ENCODE measurements around the gene RARRES2. TPM values are rescaled to one million over a fixed set of nuclear protein-coding genes. Genes with fewer than 3 reads are reported as not detected.

RARRES2 gene
- total and polyA plus RNA-seq, 2 of the 13 experiments (the other 11 are each of a cell fraction or from before 2014, with no cell fraction given), result 134 to 172 TPM

DNA sequence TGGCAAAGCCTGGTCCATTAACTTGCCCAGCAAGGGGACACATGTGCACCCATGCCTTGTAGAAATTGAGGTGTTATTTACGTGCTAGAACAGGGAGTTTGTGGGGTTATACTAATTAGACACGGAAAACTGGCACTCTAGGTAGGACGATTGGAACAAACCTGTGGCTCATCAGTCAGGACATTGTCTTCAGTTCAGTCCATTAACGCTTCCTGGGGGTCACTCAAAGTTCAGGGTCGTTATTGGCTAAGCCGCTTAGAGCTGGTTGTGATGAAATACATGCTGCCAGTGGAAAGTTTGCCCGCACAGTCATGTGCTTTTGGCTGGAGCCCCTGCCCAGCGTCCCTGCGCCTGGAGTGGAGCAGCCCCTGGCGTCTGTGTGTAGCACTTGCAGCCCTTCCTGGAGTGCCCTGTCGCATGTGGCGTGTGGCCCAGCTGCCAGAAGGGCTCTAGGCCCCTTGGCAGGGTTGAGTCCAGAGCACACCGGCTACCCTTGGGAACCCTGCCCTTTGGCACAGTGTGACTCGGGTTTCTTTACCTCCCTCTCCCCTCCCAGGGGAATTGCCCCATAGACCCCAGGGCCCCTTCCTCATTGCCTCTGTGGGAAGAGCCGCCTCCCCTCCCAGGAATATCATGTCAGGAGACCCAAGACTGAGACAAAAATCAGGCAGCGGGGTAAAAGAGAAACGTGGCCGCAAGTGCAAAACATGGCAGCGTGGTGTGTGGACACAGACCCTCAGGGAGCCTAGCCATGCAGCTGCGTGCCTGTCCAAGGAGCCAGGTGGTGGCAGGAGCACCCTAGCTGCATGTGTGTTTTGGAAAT, 47.5 kb upstream of the RARRES2 start (continued):
- TF ChIP-seq, protein P1, sequence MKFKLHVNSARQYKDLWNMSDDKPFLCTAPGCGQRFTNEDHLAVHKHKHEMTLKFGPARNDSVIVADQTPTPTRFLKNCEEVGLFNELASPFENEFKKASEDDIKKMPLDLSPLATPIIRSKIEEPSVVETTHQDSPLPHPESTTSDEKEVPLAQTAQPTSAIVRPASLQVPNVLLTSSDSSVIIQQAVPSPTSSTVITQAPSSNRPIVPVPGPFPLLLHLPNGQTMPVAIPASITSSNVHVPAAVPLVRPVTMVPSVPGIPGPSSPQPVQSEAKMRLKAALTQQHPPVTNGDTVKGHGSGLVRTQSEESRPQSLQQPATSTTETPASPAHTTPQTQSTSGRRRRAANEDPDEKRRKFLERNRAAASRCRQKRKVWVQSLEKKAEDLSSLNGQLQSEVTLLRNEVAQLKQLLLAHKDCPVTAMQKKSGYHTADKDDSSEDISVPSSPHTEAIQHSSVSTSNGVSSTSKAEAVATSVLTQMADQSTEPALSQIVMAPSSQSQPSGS (CRISPR knock-in tag; IDR thresholded peaks at IDR 0.05), result peak; percentile 95
- TF ChIP-seq NFKB2 (CRISPR knock-in tag; IDR thresholded peaks at IDR 0.05; ENCODE audit: borderline replicate concordance), result peak; percentile 96; the same call in 1 of the 2 replicates
- TF ChIP-seq SIX1 (CRISPR knock-in tag; IDR thresholded peaks at IDR 0.05; ENCODE audit: borderline replicate concordance), result peak; percentile 58; the same call in 1 of the 2 replicates
- peak; percentile 84; the same call in 1 of the 2 replicates for TF ChIP-seq ZNF337 (CRISPR knock-in tag; IDR thresholded peaks at IDR 0.05; ENCODE audit: borderline replicate concordance, low read depth)
- TF ChIP-seq ISL2 (CRISPR knock-in tag; IDR thresholded peaks at IDR 0.05), result peak; percentile 94
- peak; percentile 85 for TF ChIP-seq KAT8 (CRISPR knock-in tag; IDR thresholded peaks at IDR 0.05)
- no peak for TF ChIP-seq ZBTB20 (CRISPR knock-in tag; IDR thresholded peaks at IDR 0.05; ENCODE audit: borderline replicate concordance, low read depth)
- no peak for TF ChIP-seq TAF15 (IDR thresholded peaks at IDR 0.05; ENCODE audit: low read depth, low read length, poor library complexity, severe bottlenecking)
- TF ChIP-seq SIX4 (CRISPR knock-in tag; IDR thresholded peaks at IDR 0.05), result peak; percentile 41; the same call in 1 of the 2 replicates
- TF ChIP-seq ZNF547 (CRISPR knock-in tag; IDR thresholded peaks at IDR 0.05), result peak; percentile 80
- no peak for TF ChIP-seq ZNF678 (CRISPR knock-in tag; IDR thresholded peaks at IDR 0.05)
- no peak for TF ChIP-seq CREB1 (IDR thresholded peaks at IDR 0.05)
- peak; percentile 69; the same call in 1 of the 2 replicates for TF ChIP-seq CREB1 (CRISPR knock-in tag; IDR thresholded peaks at IDR 0.05)
- TF ChIP-seq PHF21A (CRISPR knock-in tag; IDR thresholded peaks at IDR 0.05), result peak; percentile 90
- TF ChIP-seq ZNF121 (CRISPR knock-in tag; IDR thresholded peaks at IDR 0.05), result peak; percentile 59; the same call in 1 of the 2 replicates
- TF ChIP-seq FOSL2 (CRISPR knock-in tag; IDR thresholded peaks at IDR 0.05), result peak; percentile 83
- peak; percentile 96; the same call in 1 of the 2 replicates for TF ChIP-seq ZFP90 (CRISPR knock-in tag; IDR thresholded peaks at IDR 0.05; ENCODE audit: borderline replicate concordance)
- TF ChIP-seq, protein P2, sequence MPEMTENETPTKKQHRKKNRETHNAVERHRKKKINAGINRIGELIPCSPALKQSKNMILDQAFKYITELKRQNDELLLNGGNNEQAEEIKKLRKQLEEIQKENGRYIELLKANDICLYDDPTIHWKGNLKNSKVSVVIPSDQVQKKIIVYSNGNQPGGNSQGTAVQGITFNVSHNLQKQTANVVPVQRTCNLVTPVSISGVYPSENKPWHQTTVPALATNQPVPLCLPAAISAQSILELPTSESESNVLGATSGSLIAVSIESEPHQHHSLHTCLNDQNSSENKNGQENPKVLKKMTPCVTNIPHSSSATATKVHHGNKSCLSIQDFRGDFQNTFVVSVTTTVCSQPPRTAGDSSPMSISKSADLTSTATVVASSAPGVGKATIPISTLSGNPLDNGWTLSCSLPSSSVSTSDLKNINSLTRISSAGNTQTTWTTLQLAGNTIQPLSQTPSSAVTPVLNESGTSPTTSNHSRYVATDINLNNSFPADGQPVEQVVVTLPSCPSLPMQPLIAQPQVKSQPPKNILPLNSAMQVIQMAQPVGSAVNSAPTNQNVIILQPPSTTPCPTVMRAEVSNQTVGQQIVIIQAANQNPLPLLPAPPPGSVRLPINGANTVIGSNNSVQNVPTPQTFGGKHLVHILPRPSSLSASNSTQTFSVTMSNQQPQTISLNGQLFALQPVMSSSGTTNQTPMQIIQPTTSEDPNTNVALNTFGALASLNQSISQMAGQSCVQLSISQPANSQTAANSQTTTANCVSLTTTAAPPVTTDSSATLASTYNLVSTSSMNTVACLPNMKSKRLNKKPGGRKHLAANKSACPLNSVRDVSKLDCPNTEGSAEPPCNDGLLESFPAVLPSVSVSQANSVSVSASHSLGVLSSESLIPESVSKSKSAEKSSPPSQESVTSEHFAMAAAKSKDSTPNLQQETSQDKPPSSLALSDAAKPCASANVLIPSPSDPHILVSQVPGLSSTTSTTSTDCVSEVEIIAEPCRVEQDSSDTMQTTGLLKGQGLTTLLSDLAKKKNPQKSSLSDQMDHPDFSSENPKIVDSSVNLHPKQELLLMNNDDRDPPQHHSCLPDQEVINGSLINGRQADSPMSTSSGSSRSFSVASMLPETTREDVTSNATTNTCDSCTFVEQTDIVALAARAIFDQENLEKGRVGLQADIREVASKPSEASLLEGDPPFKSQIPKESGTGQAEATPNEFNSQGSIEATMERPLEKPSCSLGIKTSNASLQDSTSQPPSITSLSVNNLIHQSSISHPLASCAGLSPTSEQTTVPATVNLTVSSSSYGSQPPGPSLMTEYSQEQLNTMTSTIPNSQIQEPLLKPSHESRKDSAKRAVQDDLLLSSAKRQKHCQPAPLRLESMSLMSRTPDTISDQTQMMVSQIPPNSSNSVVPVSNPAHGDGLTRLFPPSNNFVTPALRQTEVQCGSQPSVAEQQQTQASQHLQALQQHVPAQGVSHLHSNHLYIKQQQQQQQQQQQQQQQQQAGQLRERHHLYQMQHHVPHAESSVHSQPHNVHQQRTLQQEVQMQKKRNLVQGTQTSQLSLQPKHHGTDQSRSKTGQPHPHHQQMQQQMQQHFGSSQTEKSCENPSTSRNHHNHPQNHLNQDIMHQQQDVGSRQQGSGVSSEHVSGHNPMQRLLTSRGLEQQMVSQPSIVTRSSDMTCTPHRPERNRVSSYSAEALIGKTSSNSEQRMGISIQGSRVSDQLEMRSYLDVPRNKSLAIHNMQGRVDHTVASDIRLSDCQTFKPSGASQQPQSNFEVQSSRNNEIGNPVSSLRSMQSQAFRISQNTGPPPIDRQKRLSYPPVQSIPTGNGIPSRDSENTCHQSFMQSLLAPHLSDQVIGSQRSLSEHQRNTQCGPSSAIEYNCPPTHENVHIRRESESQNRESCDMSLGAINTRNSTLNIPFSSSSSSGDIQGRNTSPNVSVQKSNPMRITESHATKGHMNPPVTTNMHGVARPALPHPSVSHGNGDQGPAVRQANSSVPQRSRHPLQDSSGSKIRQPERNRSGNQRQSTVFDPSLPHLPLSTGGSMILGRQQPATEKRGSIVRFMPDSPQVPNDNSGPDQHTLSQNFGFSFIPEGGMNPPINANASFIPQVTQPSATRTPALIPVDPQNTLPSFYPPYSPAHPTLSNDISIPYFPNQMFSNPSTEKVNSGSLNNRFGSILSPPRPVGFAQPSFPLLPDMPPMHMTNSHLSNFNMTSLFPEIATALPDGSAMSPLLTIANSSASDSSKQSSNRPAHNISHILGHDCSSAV (CRISPR knock-in tag; IDR thresholded peaks at IDR 0.05; ENCODE audit: borderline replicate concordance), result 0 out of 2 replicates have a peak, but pooled peaks have one; percentile 66
- peak; percentile 93; the same call in 1 of the 2 replicates for TF ChIP-seq ZNF256 (CRISPR knock-in tag; conservative IDR thresholded peaks at IDR 0.05)
- no peak for TF ChIP-seq ZNF773 (CRISPR knock-in tag; IDR thresholded peaks at IDR 0.05; ENCODE audit: borderline replicate concordance)
- TF ChIP-seq KMT2B (CRISPR knock-in tag; IDR thresholded peaks at IDR 0.05), result no peak; the same call in 1 of the 2 replicates

Measured in HepG2 (cell line).